Lower lobe of right lung (tissue), 2 donors: ENCODE results near the gene TEX11. TPM values are rescaled to one million over a fixed set of nuclear protein-coding genes. Genes with fewer than 3 reads are reported as not detected.
A peak's percentile ranks its signal among the peaks of the same experiment; 100 is the strongest.
"Not testable (repeated sequence)": the region's sequence is repeated elsewhere in the genome, so short reads cannot be mapped to it uniquely, and the experiment has no call there.

Experiments
- ATAC-seq, 2 donors: fragments of 200-7000 bp; cut with Tn5 transposase; one replicate each; pipeline ENCODE4 v1.9.1; 2020 to 2022; ENCODE audit warnings: mild to moderate bottlenecking in 2 of 2, moderate library complexity in 2 of 2
- DNase-seq: peaks from one replicate; pipeline ENCODE4 v3.0.0-alpha.2; 2020
- H3K27ac ChIP-seq: fragments of 200-600 bp; one replicate; pipeline ENCODE4 v1.8.0; 2022
- H3K27me3 ChIP-seq: fragments of 200-600 bp; one replicate; pipeline ENCODE4 v1.8.0; 2022; ENCODE audit warnings: low read depth
- H3K36me3 ChIP-seq: fragments of 200-600 bp; one replicate; pipeline ENCODE4 v1.8.0; 2022; ENCODE audit warnings: mild to moderate bottlenecking
- H3K4me1 ChIP-seq: fragments of 200-600 bp; one replicate; pipeline ENCODE4 v1.8.0; 2022
- H3K4me3 ChIP-seq: fragments of 200-600 bp; one replicate; pipeline ENCODE4 v1.8.0; 2022; ENCODE audit warnings: mild to moderate bottlenecking
- H3K9me3 ChIP-seq: fragments of 200-600 bp; one replicate; pipeline ENCODE4 v1.8.0; 2022
- intact Hi-C: fragments of 100-400 bp; cut with DNase I; formaldehyde crosslinking; loops from one replicate; pipeline ENCODE4 v1.11.0; 2022
- total RNA-seq: library from RNA; stranded (reverse); fragmentation: NEBNext Ultra II Directional; extraction: Animal tissue kit (Norgen Biotek cat#: 25700); gene quantifications from one replicate; pipeline ENCODE4 v1.2.1, GENCODE V29; 2021
- TF ChIP-seq, protein P1 (sequence below): fragments of 200-600 bp; IDR thresholded peaks from one replicate; pipeline ENCODE4 v1.8.0; 2022; ENCODE audit warnings: antibody characterized with exemption, mild to moderate bottlenecking
- donor health status: DM: no; HTN: yes; CAD: no; lungs with severe emphysema.

The TEX11 gene
- total RNA-seq, 1 donor from 2014 or later, result not detected

DNA sequence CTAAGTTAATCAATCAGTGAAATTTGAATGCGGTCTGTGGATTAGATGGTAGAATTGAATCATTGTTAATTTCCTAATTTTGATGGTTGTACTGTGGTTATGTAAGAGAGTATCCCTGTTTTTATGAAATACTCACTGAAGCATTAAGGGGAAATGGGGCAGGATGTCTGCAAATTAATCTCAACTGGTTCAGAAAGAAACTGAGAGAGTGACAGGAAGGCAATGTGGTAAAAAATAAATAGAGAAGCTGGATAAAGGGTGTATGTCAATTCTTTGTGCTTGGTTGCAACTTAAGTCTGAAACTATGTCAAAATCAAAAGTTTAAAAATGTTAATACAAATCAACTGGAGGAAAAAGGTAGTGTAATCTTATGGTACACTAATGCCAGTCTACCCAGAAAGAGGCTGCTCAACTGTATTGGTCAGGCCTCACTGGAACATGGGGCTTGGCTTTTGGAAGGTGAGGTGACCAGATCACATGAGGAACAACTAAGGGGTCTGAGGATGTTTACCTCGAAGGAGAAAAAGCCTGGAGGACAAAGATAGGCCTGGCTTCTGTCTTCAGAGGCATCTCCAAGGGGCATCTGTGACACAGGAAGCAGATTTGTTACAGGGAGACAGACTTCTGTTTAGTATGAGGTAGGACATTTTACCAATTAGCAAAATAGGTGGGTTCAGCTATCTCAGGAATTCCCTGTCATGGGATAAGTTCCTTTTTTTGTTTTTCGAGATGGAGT lies 380.7 kb downstream of the TEX11 start:
- no peaks in the 10 kb centered on the region for H3K4me1 ChIP-seq
- no peak overlapping the region for H3K27ac ChIP-seq
- ATAC-seq, result no peak
- H3K27me3 ChIP-seq, result no peaks in the 10 kb centered on the region
- no peak overlapping the region for H3K4me3 ChIP-seq
- no peaks in the 10 kb centered on the region for H3K9me3 ChIP-seq
- intact Hi-C loops, result no loop called here
- no peaks in the 10 kb centered on the region for H3K36me3 ChIP-seq
- TF ChIP-seq, protein P1, sequence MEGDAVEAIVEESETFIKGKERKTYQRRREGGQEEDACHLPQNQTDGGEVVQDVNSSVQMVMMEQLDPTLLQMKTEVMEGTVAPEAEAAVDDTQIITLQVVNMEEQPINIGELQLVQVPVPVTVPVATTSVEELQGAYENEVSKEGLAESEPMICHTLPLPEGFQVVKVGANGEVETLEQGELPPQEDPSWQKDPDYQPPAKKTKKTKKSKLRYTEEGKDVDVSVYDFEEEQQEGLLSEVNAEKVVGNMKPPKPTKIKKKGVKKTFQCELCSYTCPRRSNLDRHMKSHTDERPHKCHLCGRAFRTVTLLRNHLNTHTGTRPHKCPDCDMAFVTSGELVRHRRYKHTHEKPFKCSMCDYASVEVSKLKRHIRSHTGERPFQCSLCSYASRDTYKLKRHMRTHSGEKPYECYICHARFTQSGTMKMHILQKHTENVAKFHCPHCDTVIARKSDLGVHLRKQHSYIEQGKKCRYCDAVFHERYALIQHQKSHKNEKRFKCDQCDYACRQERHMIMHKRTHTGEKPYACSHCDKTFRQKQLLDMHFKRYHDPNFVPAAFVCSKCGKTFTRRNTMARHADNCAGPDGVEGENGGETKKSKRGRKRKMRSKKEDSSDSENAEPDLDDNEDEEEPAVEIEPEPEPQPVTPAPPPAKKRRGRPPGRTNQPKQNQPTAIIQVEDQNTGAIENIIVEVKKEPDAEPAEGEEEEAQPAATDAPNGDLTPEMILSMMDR, result no peak
- DNase-seq, result no peak

DNA sequence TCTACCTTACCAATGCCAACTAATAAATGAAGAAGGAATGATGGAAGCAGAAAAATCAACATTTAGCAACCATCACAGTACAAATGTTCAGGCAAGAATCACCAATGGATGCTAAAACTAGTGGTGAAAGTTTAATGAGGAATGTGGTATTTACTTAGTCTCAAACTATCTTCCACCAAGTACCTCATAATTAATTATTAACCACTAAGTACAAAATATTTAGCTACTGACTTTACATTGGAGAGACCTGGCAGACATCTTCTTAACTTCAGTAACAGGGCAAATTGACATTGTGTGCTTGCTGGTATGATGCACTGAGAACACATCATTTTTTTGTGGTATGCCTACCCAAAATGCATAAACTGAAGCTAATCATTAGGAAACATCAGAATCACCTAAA lies 381.5 kb downstream of the TEX11 start:
- H3K27me3 ChIP-seq, result no peaks in the 10 kb centered on the region
- no peak for DNase-seq
- intact Hi-C loops, result no loop called here
- no peaks in the 10 kb centered on the region for H3K4me1 ChIP-seq
- no peak overlapping the region for H3K27ac ChIP-seq
- ATAC-seq, result no peak
- no peak overlapping the region for H3K4me3 ChIP-seq
- no peaks in the 10 kb centered on the region for H3K36me3 ChIP-seq
- TF ChIP-seq, protein P1, result no peak
- no peaks in the 10 kb centered on the region for H3K9me3 ChIP-seq

DNA sequence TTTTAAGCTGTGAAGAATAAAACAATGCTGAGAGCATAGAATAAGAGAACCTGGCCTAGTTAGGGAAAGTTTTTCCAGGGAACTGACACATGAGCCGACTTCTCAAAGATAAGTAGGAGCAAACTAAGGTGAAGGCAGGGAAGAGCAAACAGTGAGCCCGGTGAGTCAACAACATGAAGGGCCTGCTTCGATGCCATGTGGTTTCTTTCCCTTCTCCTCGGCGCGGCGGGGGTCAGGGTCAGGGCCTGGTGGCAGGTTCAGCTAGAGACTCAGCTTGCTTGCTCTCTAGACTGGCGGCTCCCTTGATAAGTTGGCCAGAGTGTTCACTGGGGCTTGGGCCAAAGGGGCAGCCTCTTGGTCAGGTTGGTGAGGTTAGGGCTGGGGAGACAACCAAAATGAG lies 382.8 kb downstream of the TEX11 start:
- DNase-seq, result peak; percentile 77
- no peaks in the 10 kb centered on the region for H3K27me3 ChIP-seq
- TF ChIP-seq, protein P1, result no peak
- intact Hi-C loops, result no loop called here
- H3K4me1 ChIP-seq, result no peaks in the 10 kb centered on the region
- peak; percentile 93 to 99 for ATAC-seq
- no peaks in the 10 kb centered on the region for H3K36me3 ChIP-seq
- H3K27ac ChIP-seq, result no peak overlapping the region
- H3K4me3 ChIP-seq, result no peak overlapping the region
- no peaks in the 10 kb centered on the region for H3K9me3 ChIP-seq

DNA sequence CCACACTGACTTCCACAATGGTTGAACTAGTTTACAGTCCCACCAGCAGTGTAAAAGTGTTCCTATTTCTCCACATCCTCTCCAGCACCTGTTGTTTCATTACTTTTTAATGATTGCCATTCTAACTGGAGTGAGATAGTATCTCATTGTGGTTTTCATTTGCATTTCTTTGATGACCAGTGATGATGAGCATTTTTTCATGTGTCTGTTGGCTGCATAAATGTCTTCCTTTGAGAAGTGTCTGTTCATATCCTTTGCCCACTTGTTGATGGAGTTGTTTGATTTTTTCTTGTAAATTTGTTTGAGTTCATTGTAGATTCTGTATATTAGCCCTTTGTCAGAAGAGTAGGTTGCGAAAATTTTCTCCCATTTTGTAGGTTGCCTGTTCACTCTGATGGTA lies 392.8 kb downstream of the TEX11 start:
- intact Hi-C loops, H3K4me3 ChIP-seq, H3K36me3 ChIP-seq, H3K27ac ChIP-seq, H3K4me1 ChIP-seq, H3K27me3 ChIP-seq, H3K9me3 ChIP-seq, ATAC-seq, DNase-seq: not testable (repeated sequence)

DNA sequence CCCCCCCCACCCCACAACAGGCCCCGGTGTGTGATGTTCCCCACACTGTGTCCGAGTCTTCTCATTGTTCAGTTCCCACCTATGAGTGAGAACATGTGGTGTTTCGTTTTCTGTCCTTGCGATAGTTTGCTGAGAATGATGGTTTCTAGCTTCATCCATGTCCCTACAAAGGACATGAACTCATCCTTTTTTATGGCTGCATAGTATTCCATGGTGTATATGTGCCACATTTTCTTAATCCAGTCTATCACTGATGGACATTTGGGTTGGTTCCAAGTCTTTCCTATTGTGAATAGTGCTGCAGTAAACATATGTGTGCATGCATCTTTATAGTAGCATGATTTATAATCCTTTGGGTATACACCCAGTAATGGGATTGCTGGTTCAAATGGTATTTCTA lies 393.2 kb downstream of the TEX11 start:
- H3K27me3 ChIP-seq, DNase-seq, ATAC-seq, H3K36me3 ChIP-seq, intact Hi-C loops, H3K27ac ChIP-seq, H3K4me3 ChIP-seq, H3K9me3 ChIP-seq, H3K4me1 ChIP-seq: not testable (repeated sequence)

DNA sequence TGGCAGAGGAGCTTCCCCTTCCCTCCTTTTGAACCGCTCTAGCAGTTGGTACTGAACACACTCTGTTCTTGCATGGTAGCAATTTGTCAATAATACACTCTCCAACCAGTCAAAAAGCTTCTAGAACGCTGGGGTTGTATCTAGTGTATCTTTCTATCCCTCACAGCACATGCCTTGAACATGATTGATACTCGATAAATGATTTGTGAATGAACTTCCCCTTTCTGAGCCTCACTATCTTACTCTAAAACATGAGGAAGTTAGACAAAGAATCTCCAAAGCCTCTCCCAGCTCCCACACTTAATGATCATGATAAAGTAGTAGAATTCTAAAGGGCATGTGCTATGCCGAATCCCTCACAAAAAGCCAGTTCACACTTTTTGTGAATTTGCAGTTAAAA lies 399.4 kb downstream of the TEX11 start:
- intact Hi-C loops, result no loop called here
- Histone ChIP-seq H3K27me3 (no peaks in the 10 kb centered on the region), H3K36me3 (no peaks in the 10 kb centered on the region), H3K27ac (no peak overlapping the region), H3K9me3 (no peaks in the 10 kb centered on the region), H3K4me3 (no peak overlapping the region), H3K4me1 (no peaks in the 10 kb centered on the region)
- no peak for ATAC-seq
- TF ChIP-seq, protein P1, result no peak
- DNase-seq, result no peak
